Activated T-cell treated with anti-CD3 and anti-CD28 coated beads, Interleukin-2, amount 50 U/mL, for 4 hours (primary cell): ENCODE data around the gene RFTN1. TPM values are rescaled to one million over a fixed set of nuclear protein-coding genes. Genes with fewer than 3 reads are reported as not detected.

Experiments used
- ATAC-seq, 2 donors: fragments of 200-7000 bp; cut with Tn5 transposase; one replicate each; pipeline ENCODE4 v1.10.0; 2021
- DNase-seq: peaks from one replicate; pipeline ENCODE4 v3.0.0-alpha.2; 2020
- H3K27me3 Mint-ChIP-seq: one replicate; pipeline ENCODE4 v1.8.0; 2021; ENCODE audit warnings: low read depth, mixed read lengths
- H3K36me3 Mint-ChIP-seq: one replicate; pipeline ENCODE4 v1.8.0; 2022; ENCODE audit warnings: mixed read lengths; ENCODE audit not compliant: insufficient read depth
- H3K4me1 Mint-ChIP-seq: one replicate; pipeline ENCODE4 v1.8.0; 2021; ENCODE audit warnings: low read depth, mixed read lengths
- H3K4me3 Mint-ChIP-seq: one replicate; pipeline ENCODE4 v1.8.0; 2021; ENCODE audit warnings: mild to moderate bottlenecking, moderate library complexity, mixed read lengths
- H3K9me3 Mint-ChIP-seq: one replicate; pipeline ENCODE4 v1.8.0; 2021; ENCODE audit warnings: mixed read lengths
- total RNA-seq, 3 donors: library from RNA; stranded (reverse); gene quantifications; one replicate each; pipeline ENCODE4 v1.2.1, GENCODE V29; 2021

Gene RFTN1
- total RNA-seq: 10 to 100 TPM; 52.9 to 72.4 (median 69.6) TPM

GRCh38 chr3:16513141-16514020, at the start of gene RFTN1:
Gene RFTN1 (minus strand): TSS chr3:16513699. CDS start chr3:16493869, 19,830 bp downstream.
- peaks cover 4% of the 10 kb centered on the region for H3K36me3 Mint-ChIP-seq
- no peaks in the 10 kb centered on the region for H3K27me3 Mint-ChIP-seq
- peaks cover 65% of the 10 kb centered on the region for H3K4me1 Mint-ChIP-seq
- peak; percentile 44 for DNase-seq
- no peaks in the 10 kb centered on the region for H3K9me3 Mint-ChIP-seq
- ATAC-seq: peak; percentile 26 to 35
- peak within 1 kb of the TSS; percentile 98 for H3K4me3 Mint-ChIP-seq

- DNase-seq (no peak), ATAC-seq (no peak)
- no peaks in the 10 kb centered on the region for H3K4me1 Mint-ChIP-seq
Measured at GRCh38 chr3:16559653-16560365, 46.3 kb upstream of the RFTN1 start.

GRCh38 chr3:16554126-16554525, 40.6 kb upstream of the RFTN1 start:
- no peak overlapping the region for H3K4me3 Mint-ChIP-seq
- ATAC-seq (no peak), DNase-seq (no peak)
- peaks cover 8% of the 10 kb centered on the region for H3K4me1 Mint-ChIP-seq
- no peaks in the 10 kb centered on the region for H3K36me3 Mint-ChIP-seq
- H3K27me3 Mint-ChIP-seq: peaks cover 4% of the 10 kb centered on the region
- H3K9me3 Mint-ChIP-seq: no peaks in the 10 kb centered on the region

More at GRCh38 chr3:16559653-16560365, 46.3 kb upstream of the RFTN1 start:
- Mint-ChIP-seq H3K4me3 (no peak overlapping the region), H3K9me3 (no peaks in the 10 kb centered on the region), H3K36me3 (no peaks in the 10 kb centered on the region), H3K27me3 (peaks cover 5% of the 10 kb centered on the region)

GRCh38 chr3:16552757-16553156, 39.3 kb upstream of the RFTN1 start:
- Mint-ChIP-seq H3K36me3 (no peaks in the 10 kb centered on the region), H3K27me3 (peaks cover 2% of the 10 kb centered on the region), H3K4me3 (no peak overlapping the region), H3K9me3 (no peaks in the 10 kb centered on the region), H3K4me1 (peaks cover 8% of the 10 kb centered on the region)
- no peak for ATAC-seq
- DNase-seq: no peak

GRCh38 chr3:16551342-16551976, 38.0 kb upstream of the RFTN1 start:
- Mint-ChIP-seq H3K36me3 (no peaks in the 10 kb centered on the region), H3K4me1 (peaks cover 8% of the 10 kb centered on the region), H3K4me3 (no peak overlapping the region), H3K9me3 (no peaks in the 10 kb centered on the region), H3K27me3 (peaks cover 2% of the 10 kb centered on the region)
- peak in 1 of 2 donors; percentile 10 for ATAC-seq
- no peak for DNase-seq

- DNase-seq: peak; percentile 70
- no peaks in the 10 kb centered on the region for H3K9me3 Mint-ChIP-seq
- peaks cover 2% of the 10 kb centered on the region for H3K27me3 Mint-ChIP-seq
- ATAC-seq: peak; percentile 99 to 100
- no peaks in the 10 kb centered on the region for H3K36me3 Mint-ChIP-seq
- H3K4me1 Mint-ChIP-seq: peaks cover 10% of the 10 kb centered on the region
- peak overlapping the region; percentile 39 for H3K4me3 Mint-ChIP-seq
Measured at GRCh38 chr3:16550676-16551341, 37.3 kb upstream of the RFTN1 start.

GRCh38 chr3:16550305-16550675, 36.8 kb upstream of the RFTN1 start:
- peaks cover 10% of the 10 kb centered on the region for H3K4me1 Mint-ChIP-seq
- H3K36me3 Mint-ChIP-seq: no peaks in the 10 kb centered on the region
- DNase-seq (no peak), ATAC-seq (no peak)
- H3K4me3 Mint-ChIP-seq: no peak overlapping the region
- no peaks in the 10 kb centered on the region for H3K9me3 Mint-ChIP-seq
- peaks cover 2% of the 10 kb centered on the region for H3K27me3 Mint-ChIP-seq

GRCh38 chr3:16548721-16549120, 35.2 kb upstream of the RFTN1 start:
- H3K4me3 Mint-ChIP-seq: no peak overlapping the region
- H3K27me3 Mint-ChIP-seq: peaks cover under 1% of the 10 kb centered on the region
- no peak for DNase-seq
- no peaks in the 10 kb centered on the region for H3K36me3 Mint-ChIP-seq
- peaks cover 10% of the 10 kb centered on the region for H3K4me1 Mint-ChIP-seq
- ATAC-seq: no peak
- H3K9me3 Mint-ChIP-seq: no peaks in the 10 kb centered on the region

- no peaks in the 10 kb centered on the region for H3K36me3 Mint-ChIP-seq
- ATAC-seq: no peak
- peaks cover 10% of the 10 kb centered on the region for H3K4me1 Mint-ChIP-seq
- H3K9me3 Mint-ChIP-seq: no peaks in the 10 kb centered on the region
- DNase-seq: no peak
- no peaks in the 10 kb centered on the region for H3K27me3 Mint-ChIP-seq
- H3K4me3 Mint-ChIP-seq: no peak overlapping the region
Measured at GRCh38 chr3:16547561-16548357, 34.3 kb upstream of the RFTN1 start.

- Mint-ChIP-seq H3K9me3 (no peaks in the 10 kb centered on the region), H3K36me3 (no peaks in the 10 kb centered on the region), H3K4me3 (no peak overlapping the region), H3K4me1 (peaks cover 10% of the 10 kb centered on the region), H3K27me3 (no peaks in the 10 kb centered on the region)
- ATAC-seq (no peak), DNase-seq (no peak)
Measured at GRCh38 chr3:16546186-16547010, 32.9 kb upstream of the RFTN1 start.

- Mint-ChIP-seq H3K4me3 (no peak overlapping the region), H3K4me1 (peaks cover 4% of the 10 kb centered on the region), H3K36me3 (no peaks in the 10 kb centered on the region), H3K9me3 (no peaks in the 10 kb centered on the region), H3K27me3 (no peaks in the 10 kb centered on the region)
- DNase-seq (no peak), ATAC-seq (no peak)
Measured at GRCh38 chr3:16545413-16546185, 32.1 kb upstream of the RFTN1 start.

- Mint-ChIP-seq H3K4me3 (no peak overlapping the region), H3K4me1 (peaks cover 2% of the 10 kb centered on the region), H3K27me3 (peaks cover 5% of the 10 kb centered on the region), H3K9me3 (no peaks in the 10 kb centered on the region), H3K36me3 (no peaks in the 10 kb centered on the region)
- no peak for DNase-seq
- no peak for ATAC-seq
Measured at GRCh38 chr3:16543242-16543864, 29.9 kb upstream of the RFTN1 start.
